Measurements from ENCODE around the gene ZNF618.

Gene ZNF618

GRCh38 chr9:113956901-113957300 is 80.8 kb downstream of the ZNF618 start:
- no peak overlapping the region for H3K4me3 ChIP-seq
- intact Hi-C loops (cut with DNase I; ENCODE audit: low total_unique reads) = no loop called here
- no peaks in the 10 kb centered on the region for H3K27me3 ChIP-seq
- no peak for DNase-seq
- no peaks in the 10 kb centered on the region for H3K36me3 ChIP-seq
- H3K9me3 ChIP-seq = no peaks in the 10 kb centered on the region
- no peak for TF ChIP-seq CTCF (IDR thresholded peaks at IDR 0.05)
- peak overlapping the region; percentile 82 to 84 for H3K27ac ChIP-seq
- peaks cover 0 to 67% (median 50%) of the 10 kb centered on the region in 4 donors for H3K4me1 ChIP-seq

GRCh38 chr9:113957351-113957750 is 81.2 kb downstream of the ZNF618 start:
- no peak for TF ChIP-seq CTCF (IDR thresholded peaks at IDR 0.05)
- H3K36me3 ChIP-seq = no peaks in the 10 kb centered on the region
- DNase-seq = no peak
- intact Hi-C loops (cut with DNase I; ENCODE audit: low total_unique reads) = no loop called here
- H3K4me3 ChIP-seq = no peak overlapping the region
- H3K27ac ChIP-seq = peak overlapping the region; percentile 82 to 84
- peaks cover 0 to 67% (median 50%) of the 10 kb centered on the region in 4 donors for H3K4me1 ChIP-seq
- H3K9me3 ChIP-seq = no peaks in the 10 kb centered on the region
- H3K27me3 ChIP-seq = no peaks in the 10 kb centered on the region

GRCh38 chr9:113957821-113958341 is 81.8 kb downstream of the ZNF618 start:
- peak overlapping the region; percentile 82 to 84 for H3K27ac ChIP-seq
- no peak overlapping the region for H3K4me3 ChIP-seq
- no peaks in the 10 kb centered on the region for H3K36me3 ChIP-seq
- H3K27me3 ChIP-seq = no peaks in the 10 kb centered on the region
- intact Hi-C loops (cut with DNase I; ENCODE audit: low total_unique reads) = no loop called here
- no peaks in the 10 kb centered on the region for H3K9me3 ChIP-seq
- H3K4me1 ChIP-seq = peaks cover 0 to 66% (median 50%) of the 10 kb centered on the region in 4 donors
- no peak for DNase-seq
- TF ChIP-seq CTCF (IDR thresholded peaks at IDR 0.05) = no peak

- DNase-seq = no peak
- TF ChIP-seq CTCF (IDR thresholded peaks at IDR 0.05) = no peak
- H3K4me1 ChIP-seq = peaks cover 0 to 60% (median 49%) of the 10 kb centered on the region in 4 donors
- no peaks in the 10 kb centered on the region for H3K27me3 ChIP-seq
- intact Hi-C loops (cut with DNase I; ENCODE audit: low total_unique reads) = no loop called here
- no peaks in the 10 kb centered on the region for H3K36me3 ChIP-seq
- H3K9me3 ChIP-seq = no peaks in the 10 kb centered on the region
- H3K4me3 ChIP-seq = no peak overlapping the region
- peak overlapping the region; percentile 82 to 84 for H3K27ac ChIP-seq
These were observed 82.4 kb downstream of the ZNF618 start for GRCh38 chr9:113958556-113958955.

- intact Hi-C loops (cut with DNase I; ENCODE audit: low total_unique reads) = no loop called here
- no peaks in the 10 kb centered on the region for H3K27me3 ChIP-seq
These were observed 84.7 kb downstream of the ZNF618 start for GRCh38 chr9:113960768-113961167.

More at GRCh38 chr9:113960768-113961167, 84.7 kb downstream of the ZNF618 start:
- H3K36me3 ChIP-seq = no peaks in the 10 kb centered on the region
- no peak for DNase-seq
- H3K4me3 ChIP-seq = no peak overlapping the region
- TF ChIP-seq CTCF (IDR thresholded peaks at IDR 0.05) = no peak
- H3K9me3 ChIP-seq = no peaks in the 10 kb centered on the region
- no peak overlapping the region for H3K27ac ChIP-seq
- H3K4me1 ChIP-seq = peaks cover 0 to 53% (median 30%) of the 10 kb centered on the region in 4 donors

Data from tibial artery (tissue), 4 donors.